ENCODE data around the gene BSN.

Gene BSN

GRCh38 chr3:49716691-49717210 lies 162.5 kb downstream of the BSN start:
- TF ChIP-seq CTCF (IDR thresholded peaks at IDR 0.05; ENCODE audit: control insufficient read depth, extremely low read depth, insufficient read depth) = no peak
- H3K4me3 ChIP-seq (ENCODE audit: low read depth, low read length) = no peak overlapping the region
- no peak for DNase-seq (ENCODE audit: low read depth)

- no peak for DNase-seq (ENCODE audit: low read depth)
- H3K4me3 ChIP-seq (ENCODE audit: low read depth, low read length) = no peak overlapping the region
- TF ChIP-seq CTCF (IDR thresholded peaks at IDR 0.05; ENCODE audit: control insufficient read depth, extremely low read depth, insufficient read depth) = no peak
Measured at GRCh38 chr3:49717211-49717958, 163.1 kb downstream of the BSN start.

GRCh38 chr3:49717959-49718857 lies 163.9 kb downstream of the BSN start:
- TF ChIP-seq CTCF (IDR thresholded peaks at IDR 0.05; ENCODE audit: control insufficient read depth, extremely low read depth, insufficient read depth) = no peak
- H3K4me3 ChIP-seq (ENCODE audit: low read depth, low read length) = no peak overlapping the region
- DNase-seq (ENCODE audit: low read depth) = no peak

GRCh38 chr3:49718858-49719213 lies 164.6 kb downstream of the BSN start:
- peak overlapping the region; percentile 43 for H3K4me3 ChIP-seq (ENCODE audit: low read depth, low read length)
- DNase-seq (ENCODE audit: low read depth) = no peak
- no peak for TF ChIP-seq CTCF (IDR thresholded peaks at IDR 0.05; ENCODE audit: control insufficient read depth, extremely low read depth, insufficient read depth)

GRCh38 chr3:49719214-49719884 lies 165.1 kb downstream of the BSN start, which contains the start of gene AMIGO3:
Gene AMIGO3, minus strand, starts transcription at chr3:49719684. Its CDS starts 219 bp downstream, at chr3:49719465.
- peak; percentile 63 for DNase-seq (ENCODE audit: low read depth)
- TF ChIP-seq CTCF (IDR thresholded peaks at IDR 0.05; ENCODE audit: control insufficient read depth, extremely low read depth, insufficient read depth) = peak; percentile 36
- H3K4me3 ChIP-seq (ENCODE audit: low read depth, low read length) = peak within 1 kb of the TSS; percentile 43
